HG02884 (cell line): ENCODE measurements around the gene SGMS1.
"Not testable (repeated sequence)": the region's sequence is repeated elsewhere in the genome, so short reads cannot be mapped to it uniquely, and the experiment has no call there.

Source experiments
- ATAC-seq: cut with Tn5 transposase; IDR thresholded peaks from one replicate; pipeline ENCODE4 v1.9.1; 2021; ENCODE audit warnings: mild to moderate bottlenecking, moderate library complexity; ENCODE audit not compliant: unreplicated experiment

The SGMS1 gene

GRCh38 chr10:50355693-50356480, 267.9 kb downstream of the SGMS1 start:
- ATAC-seq = not testable (repeated sequence)

- no peak for ATAC-seq
Measured at GRCh38 chr10:50351483-50352146, 272.1 kb downstream of the SGMS1 start.

GRCh38 chr10:50350366-50350765, 273.4 kb downstream of the SGMS1 start:
- ATAC-seq = no peak

GRCh38 chr10:50349554-50349953, 274.2 kb downstream of the SGMS1 start:
- no peak for ATAC-seq

- peak; percentile 91 for ATAC-seq
Measured at GRCh38 chr10:50347394-50347802, 276.4 kb downstream of the SGMS1 start.

- no peak for ATAC-seq
Measured at GRCh38 chr10:50346942-50347341, 276.8 kb downstream of the SGMS1 start.

- no peak for ATAC-seq
Measured at GRCh38 chr10:50345545-50345944, 278.2 kb downstream of the SGMS1 start.

- no peak for ATAC-seq
Measured at GRCh38 chr10:50343702-50344331, 279.9 kb downstream of the SGMS1 start.

- ATAC-seq = no peak
Measured at GRCh38 chr10:50341987-50342386, 281.8 kb downstream of the SGMS1 start.

GRCh38 chr10:50336140-50336539, 287.6 kb downstream of the SGMS1 start:
- ATAC-seq = no peak

- ATAC-seq = no peak
Measured at GRCh38 chr10:50335397-50335796, 288.4 kb downstream of the SGMS1 start.

GRCh38 chr10:50334273-50334672, 289.5 kb downstream of the SGMS1 start:
- ATAC-seq = no peak

GRCh38 chr10:50333872-50334271, 289.9 kb downstream of the SGMS1 start:
- ATAC-seq = no peak

GRCh38 chr10:50332108-50332842, 291.5 kb downstream of the SGMS1 start:
- ATAC-seq = no peak

GRCh38 chr10:50331486-50331885, 292.3 kb downstream of the SGMS1 start:
- no peak for ATAC-seq

- no peak for ATAC-seq
Measured at GRCh38 chr10:50326757-50327701, 296.7 kb downstream of the SGMS1 start.

GRCh38 chr10:50326172-50326555, 297.6 kb downstream of the SGMS1 start:
- ATAC-seq = no peak

GRCh38 chr10:50325449-50326171, 298.1 kb downstream of the SGMS1 start:
- ATAC-seq = peak; percentile 79

- ATAC-seq = no peak
Measured at GRCh38 chr10:50324680-50325393, 298.9 kb downstream of the SGMS1 start.
